PC-9 (cell line): ENCODE data around the gene ADAMTS6. TPM values are rescaled to one million over a fixed set of nuclear protein-coding genes. Genes with fewer than 3 reads are reported as not detected.

ENCODE experiments used
- BruUV-seq: library from RNA; stranded (reverse); fragments of 400-500 nt; replicated peaks from 2 replicates; lab custom pipeline; 2021; lab: Mats Ljungman, UMichigan
- CTCF ChIA-PET: fragments of 300-600 bp; sonication (Branson Sonifier 250); formaldehyde crosslinking; loops from one replicate; lab custom pipeline; 2022; ENCODE audit warnings: antibody characterized with exemption; lab: Charles Lee
- POLR2A ChIA-PET: fragments of 300-600 bp; sonication (Branson Sonifier 250); formaldehyde crosslinking; loops from one replicate; lab custom pipeline; 2022; ENCODE audit warnings: antibody characterized with exemption; ENCODE audit not compliant: unreplicated experiment; lab: Charles Lee
- DNase-seq, 2 experiments: peaks; one replicate each; pipeline versions ENCODE4 v3.0.0 to v3.0.0-alpha.2; 2015 to 2022; ENCODE audit warnings: mixed read lengths in 1 of 2
- H2AFZ ChIP-seq: fragments of 200-600 bp; sonication (generic); 2 replicates; pipeline ENCODE4 v1.8.1; 2017; ENCODE audit warnings: antibody characterized with exemption
- H3F3A ChIP-seq: fragments of 200-600 bp; sonication (generic); 2 replicates; pipeline ENCODE4 v1.8.1; 2017; ENCODE audit warnings: antibody characterized with exemption, mild to moderate bottlenecking, low read depth; ENCODE audit not compliant: insufficient read depth
- H3K27ac ChIP-seq: fragments of 200-600 bp; sonication (generic); 2 replicates; pipeline ENCODE4 v1.6.1; 2016; ENCODE audit warnings: mixed run types
- H3K27me3 ChIP-seq: fragments of 200-600 bp; sonication (generic); 2 replicates; pipeline ENCODE4 v1.6.1; 2016; ENCODE audit warnings: low read depth, mixed run types; ENCODE audit not compliant: insufficient read depth
- H3K36me3 ChIP-seq: fragments of 200-600 bp; sonication (generic); 2 replicates; pipeline ENCODE4 v1.6.1; 2016; ENCODE audit warnings: low read depth, mixed run types
- H3K4me1 ChIP-seq: fragments of 200-600 bp; sonication (generic); replicated peaks from 2 replicates; pipeline ENCODE4 v1.6.1; 2016; ENCODE audit warnings: mixed run types; ENCODE audit not compliant: insufficient read depth
- H3K4me2 ChIP-seq: fragments of 200-600 bp; sonication (generic); 2 replicates; pipeline ENCODE4 v1.6.1; 2017; ENCODE audit warnings: mixed run types
- H3K4me3 ChIP-seq: fragments of 200-600 bp; sonication (generic); 2 replicates; pipeline ENCODE4 v1.6.1; 2016; ENCODE audit warnings: mixed run types
- H3K79me2 ChIP-seq: fragments of 200-600 bp; sonication (generic); 2 replicates; pipeline ENCODE4 v1.6.1; 2017; ENCODE audit warnings: low read depth, mixed run types
- H3K9me2 ChIP-seq: fragments of 200-600 bp; sonication (generic); 2 replicates; pipeline ENCODE4 v1.8.1; 2017; ENCODE audit warnings: mild to moderate bottlenecking; ENCODE audit not compliant: insufficient read depth
- H3K9me3 ChIP-seq: fragments of 200-600 bp; sonication (generic); 2 replicates; pipeline ENCODE4 v1.8.1; 2016; ENCODE audit warnings: low read depth; ENCODE audit not compliant: insufficient read depth
- H4K20me1 ChIP-seq: fragments of 200-600 bp; sonication (generic); 2 replicates; pipeline ENCODE4 v1.8.1; 2017; ENCODE audit not compliant: insufficient read depth
- CTCF ChIP-seq: fragments of 200-600 bp; sonication (generic); conservative IDR thresholded peaks from 2 replicates; pipeline ENCODE4 v1.6.1; 2017; ENCODE audit warnings: mixed run types, antibody characterized with exemption, mild to moderate bottlenecking, moderate library complexity
- EZH2 ChIP-seq: fragments of 200-600 bp; sonication (generic); IDR thresholded peaks from 2 replicates; pipeline ENCODE4 v1.8.0; 2017; ENCODE audit warnings: antibody characterized with exemption, low read depth
- intact Hi-C: fragments of 100-400 bp; cut with micrococcal nuclease; formaldehyde crosslinking; loops from one replicate; pipeline ENCODE4 v1.10.0; 2022; ENCODE audit not compliant: unreplicated experiment
- total RNA-seq: library from RNA; stranded (reverse); gene quantifications from 2 replicates; pipeline ENCODE4 v1.2.3, GENCODE V29; 2021

The ADAMTS6 gene
- total RNA-seq, 1 experiment from 2014 or later, result 1.4 TPM

- ChIA-PET CTCF (no interaction called here), POLR2A (no interaction called here)
- TF ChIP-seq EZH2 (no peak), CTCF (no peak)
- Histone ChIP-seq H3K27ac (no peak overlapping the region), H3K4me1 (peaks cover 19% of the 10 kb centered on the region), H3K36me3 (no peaks in the 10 kb centered on the region), H3K4me3 (no peak overlapping the region), H2AFZ (no peak overlapping the region; the same call in 1 of the 2 replicates), H3K79me2 (no peaks in the 10 kb centered on the region), H4K20me1 (no peaks in the 10 kb centered on the region), H3K9me2 (no peaks in the 10 kb centered on the region), H3K27me3 (no peaks in the 10 kb centered on the region), H3K4me2 (no peak overlapping the region), H3K9me3 (no peaks in the 10 kb centered on the region), H3F3A (no peaks in the 10 kb centered on the region)
- no TSS peak for BruUV-seq
- intact Hi-C loops, result no loop called here
- DNase-seq, result no peak
Observed at GRCh38 chr5:65307931-65308330, 173.8 kb downstream of the ADAMTS6 start.

GRCh38 chr5:65307088-65307487 is 174.6 kb downstream of the ADAMTS6 start:
- H3K4me1 ChIP-seq, result peaks cover 19% of the 10 kb centered on the region
- intact Hi-C loops, result no loop called here
- no peak overlapping the region for H2AFZ ChIP-seq
- no peaks in the 10 kb centered on the region for H3K9me3 ChIP-seq
- no peak for DNase-seq
- no peaks in the 10 kb centered on the region for H3K36me3 ChIP-seq
- ChIA-PET CTCF (no interaction called here), POLR2A (no interaction called here)
- no peaks in the 10 kb centered on the region for H3F3A ChIP-seq
- no peak overlapping the region for H3K4me3 ChIP-seq
- H3K4me2 ChIP-seq, result no peak overlapping the region
- BruUV-seq, result no TSS peak
- no peaks in the 10 kb centered on the region for H4K20me1 ChIP-seq
- H3K27ac ChIP-seq, result no peak overlapping the region
- H3K79me2 ChIP-seq, result no peaks in the 10 kb centered on the region
- TF ChIP-seq EZH2, result no peak
- TF ChIP-seq CTCF, result no peak
- H3K9me2 ChIP-seq, result no peaks in the 10 kb centered on the region
- H3K27me3 ChIP-seq, result no peaks in the 10 kb centered on the region

GRCh38 chr5:65305913-65306312 is 175.8 kb downstream of the ADAMTS6 start:
- Histone ChIP-seq H3K4me1 (peaks cover 19% of the 10 kb centered on the region), H3F3A (no peaks in the 10 kb centered on the region), H3K36me3 (no peaks in the 10 kb centered on the region), H3K27ac (no peak overlapping the region), H3K9me2 (no peaks in the 10 kb centered on the region), H3K4me3 (no peak overlapping the region), H2AFZ (no peak overlapping the region), H3K27me3 (no peaks in the 10 kb centered on the region), H3K79me2 (no peaks in the 10 kb centered on the region), H3K9me3 (no peaks in the 10 kb centered on the region), H3K4me2 (peak overlapping the region; percentile 29; the same call in 1 of the 2 replicates), H4K20me1 (no peaks in the 10 kb centered on the region)
- no peak for DNase-seq
- ChIA-PET POLR2A (no interaction called here), CTCF (no interaction called here)
- intact Hi-C loops, result no loop called here
- TF ChIP-seq CTCF, result no peak
- TF ChIP-seq EZH2, result no peak
- no TSS peak for BruUV-seq
